Central memory CD8-positive, alpha-beta T cell (primary cell): Measurements from ENCODE around the gene DKK2.
"Not testable (repeated sequence)": the region's sequence is repeated elsewhere in the genome, so short reads cannot be mapped to it uniquely, and the experiment has no call there.

Source experiments
- ATAC-seq: fragments of 150-1000 bp; cut with Tn5 transposase; replicated peaks from 2 replicates; pipeline ENCODE4 v1.10.0; 2022; ENCODE audit warnings: mild to moderate bottlenecking, moderate FRiP score, moderate number of reproducible peaks; ENCODE audit not compliant: poor library complexity, severe bottlenecking; ENCODE audit errors: extremely low read depth
- DNase-seq, 2 donors: peaks; one replicate each; pipeline ENCODE4 v3.0.0; 2021; ENCODE audit warnings: low spot score in 2 of 2
- H3K27ac Mint-ChIP-seq: one replicate; pipeline ENCODE4 v1.8.0; 2022; ENCODE audit warnings: low read depth, mild to moderate bottlenecking, moderate library complexity, mixed read lengths
- H3K27me3 Mint-ChIP-seq: one replicate; pipeline ENCODE4 v1.8.0; 2022; ENCODE audit warnings: mixed read lengths
- H3K36me3 Mint-ChIP-seq: one replicate; pipeline ENCODE4 v1.8.0; 2022; ENCODE audit warnings: mild to moderate bottlenecking, moderate library complexity, mixed read lengths; ENCODE audit not compliant: insufficient read depth
- H3K4me1 Mint-ChIP-seq: one replicate; pipeline ENCODE4 v1.8.0; 2022; ENCODE audit warnings: mixed read lengths
- H3K4me3 Mint-ChIP-seq: one replicate; pipeline ENCODE4 v1.8.0; 2022; ENCODE audit warnings: mild to moderate bottlenecking, moderate library complexity, mixed read lengths
- H3K9me3 Mint-ChIP-seq: one replicate; pipeline ENCODE4 v1.8.0; 2022; ENCODE audit warnings: mixed read lengths

DKK2 gene

GRCh38 chr4:106951891-106952290 is 84.2 kb downstream of the DKK2 start:
- Mint-ChIP-seq H3K4me3 (no peak overlapping the region), H3K27ac (no peak overlapping the region), H3K36me3 (no peaks in the 10 kb centered on the region), H3K4me1 (no peaks in the 10 kb centered on the region), H3K9me3 (peaks cover 9% of the 10 kb centered on the region), H3K27me3 (no peaks in the 10 kb centered on the region)
- DNase-seq (no peak), ATAC-seq (no peak)

DNA sequence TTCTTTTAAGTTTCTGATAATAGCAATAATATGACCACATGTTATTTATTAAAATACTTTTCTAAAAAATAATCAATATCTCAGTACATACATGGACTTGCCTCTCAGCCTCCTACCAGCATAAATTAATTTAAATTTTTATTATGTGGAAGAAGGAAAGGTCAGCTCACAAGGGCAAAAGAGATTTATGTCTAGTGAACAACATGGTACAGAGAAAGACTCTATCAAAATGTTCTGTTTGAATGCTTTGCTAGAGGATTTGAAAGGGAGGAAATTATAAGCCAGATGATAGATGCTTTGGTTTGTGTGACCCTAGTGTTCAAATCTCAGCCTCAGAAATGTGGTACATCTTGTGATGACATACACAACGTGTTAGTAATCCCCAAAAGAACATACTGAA is 94.3 kb downstream of the DKK2 start:
- Mint-ChIP-seq H3K36me3 (no peaks in the 10 kb centered on the region), H3K9me3 (peaks cover 4% of the 10 kb centered on the region), H3K27ac (no peak overlapping the region), H3K4me1 (no peaks in the 10 kb centered on the region), H3K4me3 (no peak overlapping the region), H3K27me3 (no peaks in the 10 kb centered on the region)
- no peak for DNase-seq
- ATAC-seq = no peak

- Mint-ChIP-seq H3K9me3 (peaks cover 5% of the 10 kb centered on the region), H3K4me3 (no peak overlapping the region), H3K36me3 (no peaks in the 10 kb centered on the region), H3K27ac (no peak overlapping the region), H3K27me3 (no peaks in the 10 kb centered on the region), H3K4me1 (no peaks in the 10 kb centered on the region)
- DNase-seq (no peak), ATAC-seq (no peak)
Observed at GRCh38 chr4:106930522-106930921, 105.6 kb downstream of the DKK2 start.

DNA sequence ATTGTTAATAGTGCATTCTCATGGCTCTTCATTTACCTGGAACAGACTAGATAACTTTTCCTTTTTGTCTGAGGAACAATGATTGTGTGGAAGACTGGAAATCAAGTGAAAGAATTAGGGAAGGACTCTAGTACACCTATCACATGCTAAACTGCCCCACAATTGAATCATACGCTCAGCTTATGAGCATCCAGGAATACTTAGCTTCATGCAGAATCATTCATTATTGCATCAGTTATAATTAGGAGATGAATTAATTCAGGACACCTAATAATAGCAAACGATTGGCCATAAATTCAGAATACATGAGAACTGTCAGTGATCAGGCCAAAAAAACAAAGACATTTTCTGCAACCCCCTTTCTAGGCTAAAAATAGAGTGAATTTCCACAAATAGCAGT is 106.9 kb downstream of the DKK2 start:
- H3K4me3 Mint-ChIP-seq = no peak overlapping the region
- ATAC-seq (no peak), DNase-seq (no peak)
- peaks cover 6% of the 10 kb centered on the region for H3K9me3 Mint-ChIP-seq
- H3K27me3 Mint-ChIP-seq = no peaks in the 10 kb centered on the region
- H3K4me1 Mint-ChIP-seq = no peaks in the 10 kb centered on the region
- no peak overlapping the region for H3K27ac Mint-ChIP-seq
- no peaks in the 10 kb centered on the region for H3K36me3 Mint-ChIP-seq

GRCh38 chr4:106914223-106914622 is 121.9 kb downstream of the DKK2 start:
- Mint-ChIP-seq H3K4me3 (no peak overlapping the region), H3K27me3 (no peaks in the 10 kb centered on the region), H3K9me3 (peaks cover 6% of the 10 kb centered on the region), H3K4me1 (no peaks in the 10 kb centered on the region), H3K36me3 (no peaks in the 10 kb centered on the region), H3K27ac (no peak overlapping the region)
- DNase-seq = no peak
- no peak for ATAC-seq

GRCh38 chr4:106909486-106910188 is 126.5 kb downstream of the DKK2 start:
- Mint-ChIP-seq H3K27me3 (no peaks in the 10 kb centered on the region), H3K4me3 (no peak overlapping the region), H3K9me3 (peaks cover 6% of the 10 kb centered on the region), H3K36me3 (no peaks in the 10 kb centered on the region), H3K4me1 (no peaks in the 10 kb centered on the region), H3K27ac (no peak overlapping the region)
- ATAC-seq (no peak), DNase-seq (no peak)

DNA sequence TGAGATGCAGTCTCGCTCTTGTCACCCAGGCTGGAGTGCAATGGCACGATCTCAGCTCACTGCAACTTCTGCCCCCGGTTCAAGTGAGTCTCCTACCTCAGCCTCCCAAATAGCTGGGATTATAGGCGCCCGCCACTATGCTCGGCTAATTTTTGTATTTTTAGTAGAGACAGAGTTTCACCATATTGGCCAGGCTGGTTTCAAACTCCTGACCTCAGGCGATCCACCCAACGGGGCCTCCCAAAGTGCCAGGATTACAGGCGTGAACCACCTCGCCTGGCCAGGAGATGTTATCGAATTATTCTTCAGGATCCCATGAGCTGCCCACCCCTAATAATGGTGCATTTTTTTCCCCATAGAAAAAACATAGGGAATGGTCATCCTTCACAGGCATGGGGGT is 128.1 kb downstream of the DKK2 start:
- H3K9me3 Mint-ChIP-seq, H3K36me3 Mint-ChIP-seq, H3K27ac Mint-ChIP-seq, H3K4me1 Mint-ChIP-seq, H3K27me3 Mint-ChIP-seq, H3K4me3 Mint-ChIP-seq, DNase-seq, ATAC-seq: not testable (repeated sequence)

GRCh38 chr4:106907216-106907615 is 128.9 kb downstream of the DKK2 start:
- H3K4me1 Mint-ChIP-seq = no peaks in the 10 kb centered on the region
- no peaks in the 10 kb centered on the region for H3K27me3 Mint-ChIP-seq
- no peak overlapping the region for H3K27ac Mint-ChIP-seq
- ATAC-seq (no peak), DNase-seq (no peak)
- no peak overlapping the region for H3K4me3 Mint-ChIP-seq
- H3K9me3 Mint-ChIP-seq = peaks cover 3% of the 10 kb centered on the region
- H3K36me3 Mint-ChIP-seq = no peaks in the 10 kb centered on the region

DNA sequence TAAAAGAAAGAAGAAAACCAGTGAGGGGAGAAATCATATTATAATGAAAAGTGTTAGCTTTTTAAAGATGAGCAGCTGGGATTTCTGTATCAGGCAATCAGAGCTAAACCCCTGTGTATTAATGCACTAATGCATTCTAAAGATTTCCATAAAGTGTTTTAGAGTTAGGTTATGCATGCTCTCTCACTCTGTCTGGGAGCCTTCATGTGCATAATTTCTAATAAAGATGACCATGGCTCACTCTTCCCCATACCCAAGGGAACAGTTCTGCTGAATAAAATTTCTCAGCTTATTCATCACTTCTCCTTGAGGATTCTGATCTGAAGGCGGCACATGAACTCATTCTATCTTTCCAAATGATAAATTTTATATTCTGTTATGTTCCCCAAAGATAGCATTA is 129.4 kb downstream of the DKK2 start:
- H3K4me1 Mint-ChIP-seq = no peaks in the 10 kb centered on the region
- no peak overlapping the region for H3K27ac Mint-ChIP-seq
- no peak overlapping the region for H3K4me3 Mint-ChIP-seq
- DNase-seq = no peak
- no peaks in the 10 kb centered on the region for H3K27me3 Mint-ChIP-seq
- no peak for ATAC-seq
- H3K36me3 Mint-ChIP-seq = no peaks in the 10 kb centered on the region
- no peaks in the 10 kb centered on the region for H3K9me3 Mint-ChIP-seq

GRCh38 chr4:106898621-106899230 is 137.4 kb downstream of the DKK2 start:
- Mint-ChIP-seq H3K4me1 (no peaks in the 10 kb centered on the region), H3K9me3 (peaks cover 13% of the 10 kb centered on the region), H3K27ac (no peak overlapping the region), H3K36me3 (no peaks in the 10 kb centered on the region), H3K27me3 (no peaks in the 10 kb centered on the region), H3K4me3 (no peak overlapping the region)
- ATAC-seq (no peak), DNase-seq (no peak)

- peaks cover 2% of the 10 kb centered on the region for H3K36me3 Mint-ChIP-seq
- peaks cover 14% of the 10 kb centered on the region for H3K9me3 Mint-ChIP-seq
- no peak for ATAC-seq
- no peaks in the 10 kb centered on the region for H3K27me3 Mint-ChIP-seq
- H3K4me3 Mint-ChIP-seq = no peak overlapping the region
- DNase-seq = no peak
- no peak overlapping the region for H3K27ac Mint-ChIP-seq
- H3K4me1 Mint-ChIP-seq = no peaks in the 10 kb centered on the region
Observed at GRCh38 chr4:106893903-106894302, 142.2 kb downstream of the DKK2 start.

DNA sequence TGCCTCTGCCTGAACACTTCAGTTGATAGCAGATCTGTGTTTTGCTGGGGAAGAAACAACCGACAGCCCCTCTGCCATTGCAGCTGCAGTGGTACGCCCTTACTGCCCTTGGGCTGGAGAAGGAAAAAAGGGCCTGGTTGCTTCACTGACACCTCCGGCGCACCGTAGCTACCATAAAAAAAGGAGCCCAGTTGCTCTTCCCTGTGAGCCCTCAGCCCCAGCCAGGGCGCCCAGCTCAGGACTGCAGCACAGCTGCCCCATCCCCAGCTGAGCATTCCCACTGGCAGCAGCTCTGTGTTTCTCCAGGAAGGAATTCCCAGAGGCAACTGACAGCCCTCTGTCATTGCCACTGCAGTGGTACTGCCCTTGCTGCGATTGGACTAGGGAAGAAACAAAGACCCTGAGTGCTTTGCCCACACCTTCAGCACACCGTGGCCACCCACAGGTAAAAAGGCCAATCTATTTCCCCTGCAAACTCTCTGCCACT is 142.7 kb downstream of the DKK2 start:
- peaks cover 15% of the 10 kb centered on the region for H3K9me3 Mint-ChIP-seq
- H3K4me3 Mint-ChIP-seq = no peak overlapping the region
- H3K4me1 Mint-ChIP-seq = no peaks in the 10 kb centered on the region
- H3K36me3 Mint-ChIP-seq = peaks cover 2% of the 10 kb centered on the region
- no peak overlapping the region for H3K27ac Mint-ChIP-seq
- ATAC-seq (no peak), DNase-seq (no peak)
- H3K27me3 Mint-ChIP-seq = no peaks in the 10 kb centered on the region

- ATAC-seq (no peak), DNase-seq (no peak)
- Mint-ChIP-seq H3K9me3 (peaks cover 15% of the 10 kb centered on the region), H3K36me3 (peaks cover 2% of the 10 kb centered on the region), H3K27me3 (no peaks in the 10 kb centered on the region), H3K4me1 (no peaks in the 10 kb centered on the region), H3K4me3 (no peak overlapping the region), H3K27ac (no peak overlapping the region)
Observed at GRCh38 chr4:106892786-106893185, 143.3 kb downstream of the DKK2 start.
